Effector memory CD8-positive, alpha-beta T cell (primary cell): ENCODE data around the gene IPMK.

Experiments used
- ATAC-seq: fragments of 150-1000 bp; cut with Tn5 transposase; replicated peaks from 2 replicates; pipeline ENCODE4 v1.10.0; 2021; ENCODE audit warnings: mild to moderate bottlenecking, moderate library complexity
- DNase-seq, 3 experiments: peaks; one replicate each; pipeline ENCODE4 v3.0.0; 2021
- H3K27ac Mint-ChIP-seq, 2 donors: one replicate each; pipeline ENCODE4 v1.8.0; 2022; ENCODE audit warnings: mild to moderate bottlenecking in 2 of 2, mixed read lengths in 2 of 2, moderate library complexity in 2 of 2
- H3K27me3 Mint-ChIP-seq, 2 donors: one replicate each; pipeline ENCODE4 v1.8.0; 2022; ENCODE audit warnings: mixed read lengths in 2 of 2
- H3K36me3 Mint-ChIP-seq: one replicate; pipeline ENCODE4 v1.8.0; 2022; ENCODE audit warnings: mild to moderate bottlenecking, moderate library complexity, mixed read lengths; ENCODE audit not compliant: insufficient read depth
- H3K4me1 Mint-ChIP-seq, 2 donors: one replicate each; pipeline ENCODE4 v1.8.0; 2022; ENCODE audit warnings: low read depth in 2 of 2, mixed read lengths in 2 of 2
- H3K4me3 Mint-ChIP-seq, 2 donors: one replicate each; pipeline ENCODE4 v1.8.0; 2022; ENCODE audit warnings: mild to moderate bottlenecking in 2 of 2, mixed read lengths in 2 of 2, moderate library complexity in 2 of 2
- H3K9me3 Mint-ChIP-seq, 2 donors: one replicate each; pipeline ENCODE4 v1.8.0; 2022; ENCODE audit warnings: mixed read lengths in 2 of 2

Gene IPMK

DNA sequence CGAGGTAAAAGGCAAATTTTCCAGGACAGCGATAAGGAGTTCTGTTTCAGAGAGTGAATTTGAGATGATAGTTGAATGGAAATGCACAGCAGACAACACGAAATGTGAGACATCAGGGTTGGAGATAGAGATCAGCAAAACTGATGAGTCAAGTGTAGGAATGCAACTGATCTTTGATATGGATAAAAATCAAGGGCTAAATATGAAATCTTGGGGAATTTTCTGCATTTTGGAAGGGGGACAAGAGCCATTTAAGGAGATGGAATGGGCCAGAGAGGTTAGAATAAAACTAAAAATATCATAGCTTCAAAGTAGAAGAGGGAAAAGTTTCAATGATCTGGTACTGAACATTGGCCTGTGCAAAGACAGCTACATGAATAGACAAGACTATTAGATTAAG, 12.8 kb upstream of the IPMK start:
- peaks cover 4 to 17% of the 10 kb centered on the region in 2 donors for H3K4me1 Mint-ChIP-seq
- no peaks in the 10 kb centered on the region for H3K27me3 Mint-ChIP-seq
- H3K9me3 Mint-ChIP-seq, result no peaks in the 10 kb centered on the region
- DNase-seq, result no peak
- no peak for ATAC-seq
- H3K4me3 Mint-ChIP-seq, result no peak overlapping the region
- peaks cover 8% of the 10 kb centered on the region for H3K36me3 Mint-ChIP-seq
- H3K27ac Mint-ChIP-seq, result peak overlapping the region in 1 of 2 donors; percentile 11

DNA sequence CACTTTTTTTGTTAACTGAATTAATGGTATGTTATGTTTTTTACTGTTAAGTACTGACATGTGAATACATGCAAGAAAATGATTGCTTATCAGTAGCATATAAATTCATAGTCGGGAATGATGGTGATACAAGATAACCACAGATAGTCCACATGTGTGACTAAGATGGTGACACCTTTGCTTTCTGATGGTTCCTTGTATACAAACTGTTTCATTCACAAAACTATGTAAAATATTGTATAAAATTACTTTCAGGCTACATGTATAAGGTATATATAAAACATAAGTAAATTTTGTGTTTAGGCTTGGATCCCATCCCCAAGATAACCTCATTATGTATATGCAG, 11.2 kb upstream of the IPMK start:
- H3K36me3 Mint-ChIP-seq, result peaks cover 8% of the 10 kb centered on the region
- no peaks in the 10 kb centered on the region for H3K27me3 Mint-ChIP-seq
- no peak overlapping the region for H3K27ac Mint-ChIP-seq
- H3K4me1 Mint-ChIP-seq, result peaks cover 4 to 20% of the 10 kb centered on the region in 2 donors
- H3K9me3 Mint-ChIP-seq, result no peaks in the 10 kb centered on the region
- ATAC-seq (no peak), DNase-seq (no peak)
- H3K4me3 Mint-ChIP-seq, result no peak overlapping the region

DNA sequence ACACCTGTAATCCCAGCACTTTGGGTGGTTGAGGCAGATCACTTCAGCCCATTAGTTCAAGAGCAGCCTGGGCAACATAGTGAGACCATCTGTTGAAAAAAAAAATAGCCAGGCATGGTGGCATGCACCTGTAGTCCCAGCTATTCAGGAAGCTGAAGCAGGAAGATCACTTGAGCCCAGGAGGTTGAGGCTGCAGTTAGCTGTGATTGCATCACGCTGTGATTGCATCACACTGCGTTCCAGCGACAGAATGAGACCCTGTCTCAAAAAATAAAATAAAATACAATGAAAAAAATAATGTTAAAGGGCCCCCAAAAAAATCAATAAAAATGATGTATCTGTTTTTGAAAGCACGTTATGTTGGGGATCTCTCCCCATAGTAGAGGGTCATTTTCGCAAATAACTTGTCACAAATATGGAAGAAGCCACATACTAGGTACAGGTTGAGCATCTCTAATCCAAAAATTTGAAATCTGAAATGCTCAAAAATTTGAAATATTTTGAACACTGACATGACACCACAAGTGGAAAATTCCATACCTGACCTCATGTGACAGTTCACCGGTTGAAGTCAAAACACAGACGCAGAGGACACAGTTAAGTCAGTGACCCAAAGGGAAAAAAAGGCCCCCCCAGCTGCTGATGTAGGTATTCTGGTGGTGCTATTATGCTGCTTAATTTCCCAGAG, 10.7 kb upstream of the IPMK start:
- Mint-ChIP-seq H3K27ac (no peak overlapping the region), H3K4me3 (no peak overlapping the region), H3K9me3 (no peaks in the 10 kb centered on the region), H3K27me3 (no peaks in the 10 kb centered on the region), H3K4me1 (peaks cover 6 to 20% of the 10 kb centered on the region in 2 donors), H3K36me3 (peaks cover 8% of the 10 kb centered on the region)
- ATAC-seq (no peak), DNase-seq (no peak)

DNA sequence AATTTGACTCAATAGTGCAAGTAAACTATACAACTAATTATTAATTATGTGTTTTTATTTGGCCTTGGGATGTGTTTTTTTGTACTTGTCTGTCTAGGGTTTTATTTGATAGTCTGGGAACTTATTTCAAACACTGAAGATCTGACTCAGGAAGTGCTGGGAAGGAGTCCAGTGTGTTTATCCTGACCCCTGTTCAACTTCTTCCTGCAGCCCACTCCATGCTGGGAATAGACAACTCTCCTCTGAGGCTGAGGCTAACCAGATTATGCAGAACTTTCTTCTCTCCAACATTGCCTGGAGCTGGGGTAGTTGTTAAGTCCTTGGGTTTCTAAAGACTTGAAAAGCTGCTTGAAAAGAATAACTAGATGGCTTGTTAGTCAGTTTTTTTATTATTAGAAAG, 8.2 kb upstream of the IPMK start:
- H3K27me3 Mint-ChIP-seq, result no peaks in the 10 kb centered on the region
- ATAC-seq (no peak), DNase-seq (no peak)
- no peak overlapping the region for H3K4me3 Mint-ChIP-seq
- H3K9me3 Mint-ChIP-seq, result no peaks in the 10 kb centered on the region
- H3K36me3 Mint-ChIP-seq, result peaks cover 8% of the 10 kb centered on the region
- peaks cover 4 to 5% of the 10 kb centered on the region in 2 donors for H3K4me1 Mint-ChIP-seq
- H3K27ac Mint-ChIP-seq, result no peak overlapping the region

DNA sequence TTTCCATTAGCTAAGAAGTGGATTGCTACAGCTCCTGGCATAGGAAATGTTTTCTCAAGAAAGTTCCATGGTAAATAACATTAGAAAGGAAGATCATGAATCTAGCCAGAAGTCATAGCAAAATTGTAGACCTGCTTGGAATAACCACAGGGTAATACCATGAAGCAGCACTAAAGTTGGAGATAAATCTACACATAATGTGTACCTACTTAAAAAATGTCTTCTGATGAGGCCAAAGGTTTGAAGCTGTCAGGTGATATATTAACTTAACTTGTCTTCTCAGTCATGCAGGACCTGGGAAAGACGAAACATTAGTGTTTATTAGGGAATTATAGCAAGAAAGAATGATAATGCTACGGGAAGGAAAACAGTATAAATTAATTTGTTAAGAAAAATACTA, 7.6 kb upstream of the IPMK start:
- Mint-ChIP-seq H3K4me1 (peaks cover 4 to 5% of the 10 kb centered on the region in 2 donors), H3K4me3 (no peak overlapping the region)

DNA sequence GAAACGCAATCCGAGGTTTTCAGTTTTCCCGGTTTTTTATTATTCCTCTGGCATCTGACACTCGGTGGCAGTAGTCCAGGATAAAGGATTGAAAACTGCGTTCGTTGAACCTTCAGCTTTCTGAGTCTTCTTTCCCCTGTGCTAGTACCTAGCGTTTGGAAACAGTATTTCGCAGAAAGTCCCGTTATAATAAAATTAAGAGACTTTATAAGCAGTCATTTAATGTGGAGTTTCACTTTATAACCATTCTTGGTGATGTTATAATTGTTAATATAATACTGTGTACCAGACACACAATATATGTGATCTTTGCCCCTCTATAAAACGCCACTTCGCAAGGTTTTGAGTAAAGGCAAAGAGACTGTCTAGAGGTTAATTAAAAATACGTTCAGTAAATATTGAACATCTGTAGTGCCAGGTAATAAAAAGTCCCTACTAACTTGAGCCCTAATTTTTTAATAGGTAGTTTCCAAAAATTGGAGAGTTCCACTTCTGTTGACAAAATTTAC, 2.1 kb upstream of the IPMK start:
- Mint-ChIP-seq H3K36me3 (peaks cover 31% of the 10 kb centered on the region), H3K9me3 (no peaks in the 10 kb centered on the region), H3K27me3 (no peaks in the 10 kb centered on the region), H3K27ac (peak overlapping the region; percentile 96 to 99), H3K4me1 (peaks cover 18 to 26% of the 10 kb centered on the region in 2 donors), H3K4me3 (peak overlapping the region; percentile 95 to 97)
- no peak for DNase-seq
- ATAC-seq, result no peak

More for the DNA sequence above, 7.6 kb upstream of the IPMK start:
- Mint-ChIP-seq H3K36me3 (peaks cover 8% of the 10 kb centered on the region), H3K27me3 (no peaks in the 10 kb centered on the region), H3K9me3 (no peaks in the 10 kb centered on the region), H3K27ac (no peak overlapping the region)
- DNase-seq (no peak), ATAC-seq (no peak)

DNA sequence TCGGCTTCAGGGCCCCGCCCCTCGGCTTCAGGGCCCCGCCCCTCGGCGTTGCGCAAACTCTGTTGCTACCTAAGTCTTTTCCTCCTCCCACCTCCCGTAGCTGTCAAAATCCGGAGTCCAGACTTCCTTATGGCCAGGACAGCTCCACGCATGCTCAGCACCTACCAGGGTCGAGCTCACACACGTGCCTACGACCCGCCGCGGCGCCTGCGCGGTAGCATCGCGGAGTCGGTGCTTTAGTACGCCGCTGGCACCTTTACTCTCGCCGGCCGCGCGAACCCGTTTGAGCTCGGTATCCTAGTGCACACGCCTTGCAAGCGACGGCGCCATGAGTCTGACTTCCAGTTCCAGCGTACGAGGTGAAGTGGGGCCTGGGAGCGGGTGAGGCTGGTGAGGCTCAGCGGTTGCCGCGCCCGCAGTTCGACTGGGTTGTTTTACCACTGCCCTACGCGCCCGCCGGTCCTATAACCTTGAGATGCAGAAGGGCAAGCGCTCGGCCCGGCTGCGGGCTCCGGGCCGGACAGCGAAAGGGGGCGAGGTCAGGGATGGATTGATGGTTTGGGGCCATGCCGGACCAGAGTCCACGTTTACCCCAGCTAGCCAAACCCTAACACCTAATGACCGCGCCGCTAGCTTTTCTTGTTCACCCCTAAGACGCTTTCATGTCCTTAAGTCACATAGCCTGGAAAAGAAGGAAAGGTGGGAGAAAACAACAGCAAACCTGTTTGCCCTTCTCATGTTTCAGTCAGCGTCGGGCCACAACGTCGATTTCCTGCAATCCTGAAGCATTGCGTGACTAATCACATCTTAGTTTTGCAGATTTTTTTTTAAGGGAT, 1.5 kb upstream of the IPMK start, which contains the start of gene CISD1:
Gene CISD1, plus strand, starts transcription at position 217 of the 836 bp plus-strand sequence. Its CDS starts 112 bp downstream, at position 329.
- Mint-ChIP-seq H3K4me1 (peaks cover 18 to 26% of the 10 kb centered on the region in 2 donors), H3K27ac (peak within 1 kb of the TSS; percentile 96 to 99), H3K9me3 (no peaks in the 10 kb centered on the region), H3K36me3 (peaks cover 31% of the 10 kb centered on the region), H3K4me3 (peak within 1 kb of the TSS; percentile 95 to 97), H3K27me3 (no peaks in the 10 kb centered on the region)
- peak; percentile 88 to 90 (median 90) for DNase-seq
- peak; percentile 57 for ATAC-seq

DNA sequence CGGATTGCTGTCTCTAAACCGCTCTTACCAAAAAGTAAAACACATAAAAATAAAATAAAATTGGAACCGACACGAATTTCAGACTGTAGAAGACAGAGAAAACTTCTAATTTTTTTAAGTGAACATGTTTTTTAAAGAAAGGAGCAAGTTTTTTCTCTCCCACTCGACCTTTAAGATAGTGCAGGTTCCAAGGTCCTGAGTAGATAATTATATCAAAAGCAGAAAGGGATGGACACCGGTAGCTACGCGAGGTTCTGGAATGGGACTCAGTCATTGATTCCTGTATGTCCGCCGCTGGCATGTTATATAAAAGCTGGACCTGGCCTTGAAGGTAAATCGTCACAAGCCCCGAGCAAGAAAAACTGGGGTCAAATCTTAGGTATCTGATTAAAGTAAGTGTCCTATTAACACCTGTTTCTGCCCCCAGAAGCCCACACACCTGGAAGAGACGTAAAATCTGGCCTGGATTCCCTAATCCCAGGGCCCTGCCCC, 806 bp upstream of the IPMK start:
- Mint-ChIP-seq H3K36me3 (peaks cover 31% of the 10 kb centered on the region), H3K9me3 (no peaks in the 10 kb centered on the region), H3K4me3 (peak overlapping the region; percentile 95 to 97), H3K27ac (peak overlapping the region; percentile 96 to 99), H3K4me1 (peaks cover 18 to 25% of the 10 kb centered on the region in 2 donors), H3K27me3 (no peaks in the 10 kb centered on the region)
- DNase-seq (no peak), ATAC-seq (no peak)

DNA sequence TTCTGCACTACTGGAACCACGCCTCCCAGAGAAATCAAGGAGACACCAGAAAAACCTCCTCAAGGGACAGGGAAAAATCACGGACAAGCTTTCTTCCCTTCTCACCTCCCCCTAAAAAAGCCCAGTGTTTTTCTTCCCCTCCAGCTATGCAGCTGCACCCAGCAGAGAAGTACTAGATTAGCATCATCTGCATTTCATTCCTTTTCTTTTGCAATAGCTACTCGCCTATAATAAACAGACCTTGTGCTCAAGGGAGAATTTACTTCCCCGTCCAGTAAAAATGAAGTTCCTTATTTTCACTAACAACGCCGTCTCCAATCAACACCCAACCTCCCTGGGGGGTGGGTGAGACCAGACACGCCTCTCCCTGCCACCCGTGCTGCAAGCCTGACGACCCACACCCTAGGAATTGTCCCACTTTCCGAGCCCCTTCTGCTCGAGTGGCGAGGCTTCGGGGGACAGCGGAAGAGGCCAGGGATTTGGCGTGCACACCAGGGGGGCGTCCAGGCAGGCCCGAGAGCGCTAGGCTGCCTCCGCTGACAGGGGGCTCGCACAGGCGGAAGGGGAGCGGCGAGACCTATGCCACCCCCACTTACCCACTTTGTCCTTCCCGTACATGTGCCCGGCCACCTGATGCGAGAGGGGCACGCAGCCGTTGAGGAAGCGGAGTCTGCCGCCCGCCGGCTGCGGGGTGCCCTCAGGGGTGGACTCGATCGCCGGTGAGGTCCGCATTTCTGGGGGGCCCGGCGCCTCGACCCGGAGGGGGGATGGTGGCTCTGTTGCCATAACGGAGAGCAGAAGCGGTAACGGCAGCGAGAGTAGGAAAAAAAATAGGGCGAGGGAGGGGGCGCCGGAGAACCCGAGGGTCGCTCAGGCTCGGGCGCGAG, 625 bp downstream of the IPMK start:
- peak; percentile 21 to 28 (median 22) for DNase-seq
- ATAC-seq, result peak; percentile 3
- H3K4me3 Mint-ChIP-seq, result peak overlapping the region; percentile 95 to 97
- peaks cover 31% of the 10 kb centered on the region for H3K36me3 Mint-ChIP-seq
- no peaks in the 10 kb centered on the region for H3K27me3 Mint-ChIP-seq
- peaks cover 21 to 23% of the 10 kb centered on the region in 2 donors for H3K4me1 Mint-ChIP-seq
- H3K27ac Mint-ChIP-seq, result peak overlapping the region; percentile 96 to 99
- H3K9me3 Mint-ChIP-seq, result no peaks in the 10 kb centered on the region

DNA sequence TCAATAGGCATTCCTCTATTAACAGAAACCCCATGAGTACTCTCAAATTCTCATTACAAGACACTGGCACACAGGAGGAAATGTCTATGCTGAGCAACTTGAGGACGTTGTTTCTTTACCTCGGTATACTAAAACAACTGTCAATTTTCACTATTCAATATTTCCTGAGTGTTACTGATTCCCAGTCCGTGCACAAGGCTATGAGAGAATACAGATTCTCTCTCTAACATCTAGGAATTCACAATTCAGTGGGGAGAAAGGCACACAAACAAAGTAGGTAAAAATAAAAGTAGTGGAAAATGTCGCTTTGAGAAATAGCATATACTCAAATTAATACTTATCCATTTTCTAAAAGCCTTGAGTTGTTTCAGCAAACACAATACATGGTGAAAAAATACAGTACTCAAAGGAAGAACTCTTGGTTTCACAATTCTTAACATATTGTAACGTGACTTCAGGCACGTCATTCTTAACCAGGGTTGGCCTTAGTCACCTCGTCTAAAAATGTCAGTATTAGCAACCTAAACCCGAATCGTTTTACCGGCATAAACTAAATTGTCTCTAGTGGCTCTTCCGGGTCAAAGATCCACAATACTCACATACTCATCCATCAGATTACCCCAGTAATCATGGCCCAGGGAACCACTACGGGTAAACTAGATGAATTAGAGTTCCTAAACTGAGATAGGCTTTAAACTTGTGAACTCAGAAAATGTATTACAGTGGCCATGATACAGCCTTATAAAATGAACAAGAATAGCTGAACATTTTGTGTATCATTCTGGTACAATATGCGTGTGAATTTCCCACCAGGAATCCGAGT, 1.5 kb downstream of the IPMK start:
- ATAC-seq (peak; percentile 16), DNase-seq (peak; percentile 15 to 29 (median 25))
- H3K27me3 Mint-ChIP-seq, result no peaks in the 10 kb centered on the region
- peak overlapping the region; percentile 96 to 99 for H3K27ac Mint-ChIP-seq
- peaks cover 31% of the 10 kb centered on the region for H3K36me3 Mint-ChIP-seq
- H3K4me3 Mint-ChIP-seq, result peak overlapping the region; percentile 95 to 97
- H3K9me3 Mint-ChIP-seq, result no peaks in the 10 kb centered on the region
- peaks cover 21 to 23% of the 10 kb centered on the region in 2 donors for H3K4me1 Mint-ChIP-seq

DNA sequence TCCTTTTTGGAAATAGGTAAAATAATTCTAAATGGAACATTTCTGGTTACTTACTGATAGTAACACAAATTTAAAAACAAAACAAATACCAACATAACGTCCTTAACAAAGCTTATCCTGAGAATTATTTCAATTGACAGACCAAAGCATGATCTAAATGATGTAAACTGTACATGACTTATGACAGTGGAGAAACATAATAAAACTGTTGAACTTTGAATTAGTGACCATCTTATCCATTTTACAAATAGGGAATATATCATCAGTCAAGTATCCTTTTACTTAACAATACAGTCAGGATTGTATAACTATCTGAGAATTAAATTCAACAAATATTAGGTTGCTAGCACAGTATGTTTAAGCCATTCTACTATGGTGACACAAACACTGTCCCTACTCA, 2.4 kb downstream of the IPMK start:
- Mint-ChIP-seq H3K27me3 (no peaks in the 10 kb centered on the region), H3K27ac (peak overlapping the region in 1 of 2 donors; percentile 96), H3K4me1 (peaks cover 21 to 23% of the 10 kb centered on the region in 2 donors), H3K9me3 (no peaks in the 10 kb centered on the region), H3K4me3 (peak overlapping the region in 1 of 2 donors; percentile 95), H3K36me3 (peaks cover 31% of the 10 kb centered on the region)
- ATAC-seq, result no peak
- no peak for DNase-seq

DNA sequence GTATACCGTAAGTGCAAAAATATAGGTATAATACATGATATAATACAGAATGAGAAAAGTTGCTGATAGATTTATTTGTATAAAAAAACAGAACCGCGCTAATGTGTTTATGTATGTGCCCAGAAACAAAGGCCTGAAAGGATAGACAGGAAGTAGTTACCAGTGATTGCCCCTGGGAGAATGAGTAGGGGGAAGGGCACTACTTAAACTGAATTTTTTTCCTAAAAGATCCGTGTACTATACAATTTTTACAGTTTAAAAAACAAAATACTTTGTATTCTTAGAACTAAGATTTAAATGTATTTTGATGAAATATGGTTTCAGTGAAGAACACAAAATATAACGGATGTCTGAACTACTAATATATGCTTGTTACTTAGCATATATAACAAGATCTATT, 2.9 kb downstream of the IPMK start:
- Mint-ChIP-seq H3K27ac (peak overlapping the region in 1 of 2 donors; percentile 96), H3K36me3 (peaks cover 31% of the 10 kb centered on the region), H3K4me1 (peaks cover 21 to 23% of the 10 kb centered on the region in 2 donors)

More for the DNA sequence above, 2.9 kb downstream of the IPMK start:
- H3K4me3 Mint-ChIP-seq, result peak overlapping the region in 1 of 2 donors; percentile 95
- DNase-seq, result no peak
- H3K27me3 Mint-ChIP-seq, result no peaks in the 10 kb centered on the region
- H3K9me3 Mint-ChIP-seq, result no peaks in the 10 kb centered on the region
- ATAC-seq, result no peak
